GM12878 (cell line): ENCODE data around the gene CDC25C. TPM values are rescaled to one million over a fixed set of nuclear protein-coding genes. Genes with fewer than 3 reads are reported as not detected.

Experiments used
- ATAC-seq: fragments of 200-7000 bp; cut with Tn5 transposase; 3 replicates; pipeline ENCODE4 v1.9.1; 2020; ENCODE audit warnings: mild to moderate bottlenecking, moderate library complexity
- BruUV-seq: library from RNA; stranded (reverse); fragments of 400-500 nt; replicated peaks from 2 replicates; lab custom pipeline; 2021; lab: Mats Ljungman, UMichigan
- CTCF ChIA-PET: fragments of 300-600 bp; sonication (Branson Sonifier 250); formaldehyde crosslinking; extraction: SDS; loops from one replicate; lab custom pipeline; 2021; ENCODE audit warnings: inconsistent platforms; lab: Yijun Ruan, JAX
- POLR2A ChIA-PET: fragments of 350-600 bp; formaldehyde crosslinking; extraction: SDS; loops from one replicate; lab custom pipeline; 2021; ENCODE audit warnings: inconsistent platforms; lab: Charles Lee
- RAD21 ChIA-PET: fragments of 300-600 bp; sonication (Branson Sonifier 250); formaldehyde crosslinking; loops from one replicate; lab custom pipeline; 2023; ENCODE audit warnings: antibody characterized with exemption; ENCODE audit not compliant: unreplicated experiment; lab: Charles Lee
- SMC1A ChIA-PET: fragments of 300-600 bp; sonication (Branson Sonifier 250); formaldehyde crosslinking; loops from one replicate; lab custom pipeline; 2023; ENCODE audit not compliant: unreplicated experiment, uncharacterized antibody; lab: Charles Lee
- DNase-seq: peaks from one replicate; pipeline ENCODE4 v3.0.0-alpha.2; 2011; ENCODE audit warnings: low read depth, low spot score
- FAIRE-seq: peaks from 3 replicates; lab custom pipeline; 2011; peaks lifted over from hg19 to GRCh38; lab: Jason Lieb, UNC
- H2AFZ ChIP-seq: 2 replicates; pipeline ENCODE4 v1.6.0; 2011; ENCODE audit warnings: low read depth, low read length, control low read depth; ENCODE audit not compliant: control insufficient read depth
- H3K27ac ChIP-seq: 2 replicates; pipeline ENCODE4 v1.5.1; 2011; ENCODE audit warnings: control low read depth; ENCODE audit not compliant: control insufficient read depth, insufficient read depth
- H3K27me3 ChIP-seq, 2 experiments: replicated peaks in 1 of 2; 2 replicates each; pipeline versions ENCODE4 v1.6.0 to v1.6.1; 2011; ENCODE audit warnings: low read length in 1 of 2; ENCODE audit not compliant: control insufficient read depth in 2 of 2, insufficient read depth in 2 of 2
- H3K36me3 ChIP-seq, 2 experiments: 2 replicates each; pipeline ENCODE4 v1.5.1; 2011; ENCODE audit warnings: low read length in 1 of 2; ENCODE audit not compliant: control insufficient read depth in 2 of 2, insufficient read depth in 2 of 2
- H3K4me1 ChIP-seq: 2 replicates; pipeline ENCODE4 v1.6.1; 2011; ENCODE audit warnings: mild to moderate bottlenecking, low read length, moderate library complexity, mixed read lengths; ENCODE audit not compliant: control insufficient read depth, insufficient read depth
- H3K4me2 ChIP-seq: 2 replicates; pipeline ENCODE4 v1.6.0; 2011; ENCODE audit warnings: control low read depth; ENCODE audit not compliant: control insufficient read depth, insufficient read depth
- H3K4me3 ChIP-seq: fragments of 200-600 bp; sonication (generic); 2 replicates; pipeline ENCODE4 v1.5.1; 2016
- H3K79me2 ChIP-seq: 2 replicates; pipeline ENCODE4 v1.6.0; 2011; ENCODE audit warnings: low read length; ENCODE audit not compliant: control insufficient read depth, insufficient read depth
- H3K9ac ChIP-seq: 2 replicates; pipeline ENCODE4 v1.8.0; 2011; ENCODE audit warnings: low read length, control low read depth, mixed read lengths; ENCODE audit not compliant: control insufficient read depth, insufficient read depth
- H3K9me3 ChIP-seq: replicated peaks from 3 replicates; pipeline ENCODE4 v1.5.1; 2011; ENCODE audit warnings: mild to moderate bottlenecking, low read length; ENCODE audit not compliant: control insufficient read depth, insufficient read depth
- H4K20me1 ChIP-seq: 2 replicates; pipeline ENCODE4 v1.6.0; 2011; ENCODE audit not compliant: control insufficient read depth, insufficient read depth
- ASH2L ChIP-seq: fragments of 300-600, 200-600 bp; sonication (generic); IDR thresholded peaks from 2 replicates; pipeline ENCODE4 v1.6.1; 2017; ENCODE audit warnings: low read depth, mild to moderate bottlenecking, borderline replicate concordance
- CREB1 ChIP-seq: IDR thresholded peaks from 2 replicates; pipeline ENCODE4 v1.6.1; 2012; ENCODE audit warnings: low read depth, mild to moderate bottlenecking, inconsistent platforms
- CTCF ChIP-seq, 3 experiments: IDR thresholded peaks in 2 of 3; conservative IDR thresholded peaks in 1 of 3; 2 replicates each; pipeline ENCODE4 v1.5.1; 2011; ENCODE audit warnings: low read depth in 3 of 3, low read length in 3 of 3, mild to moderate bottlenecking in 3 of 3, control low read depth in 2 of 3, moderate library complexity in 2 of 3, inconsistent platforms in 1 of 3, mixed read lengths in 1 of 3; ENCODE audit not compliant: control insufficient read depth in 2 of 3, insufficient read depth in 1 of 3; ENCODE audit errors: extremely low read depth in 1 of 3
- MEF2A ChIP-seq: IDR thresholded peaks from 2 replicates; pipeline ENCODE4 v1.6.1; 2011; ENCODE audit warnings: low read depth, mild to moderate bottlenecking, low read length, moderate library complexity; ENCODE audit not compliant: insufficient read depth
- MEF2B ChIP-seq: fragments of 450-650 bp; IDR thresholded peaks from 2 replicates; pipeline ENCODE4 v1.6.1; 2018; ENCODE audit warnings: mild to moderate bottlenecking, moderate library complexity; ENCODE audit not compliant: partially characterized antibody, poor library complexity, severe bottlenecking
- MLLT1 ChIP-seq: fragments of 450-650 bp; IDR thresholded peaks from 2 replicates; pipeline ENCODE4 v1.6.1; 2016; ENCODE audit warnings: mild to moderate bottlenecking
- NFXL1 ChIP-seq: fragments of 450-650 bp; IDR thresholded peaks from 2 replicates; pipeline ENCODE4 v1.6.1; 2017; ENCODE audit warnings: antibody characterized with exemption, mild to moderate bottlenecking, borderline replicate concordance
- POLR2A ChIP-seq: IDR thresholded peaks from 2 replicates; pipeline ENCODE4 v1.6.1; 2011; ENCODE audit warnings: low read depth, mild to moderate bottlenecking, low read length
- TAF1 ChIP-seq: IDR thresholded peaks from 2 replicates; pipeline ENCODE4 v1.6.1; 2011; ENCODE audit warnings: mild to moderate bottlenecking, low read depth, low read length, borderline replicate concordance
- ZSCAN29 ChIP-seq: fragments of 450-650 bp; IDR thresholded peaks from 2 replicates; pipeline ENCODE4 v1.6.1; 2017; ENCODE audit warnings: mild to moderate bottlenecking, moderate library complexity
- WGBS: methylation state at CpG from one replicate; pipeline ENCODE4 v1.1.6; 2016; ENCODE audit warnings: low lambda C conversion rate; ENCODE audit not compliant: insufficient replicate concordance, insufficient coverage; ENCODE audit errors: missing lambda C conversion rate; 5-methylcytosine and 5-hydroxymethylcytosine counted together
- in situ Hi-C: fragments of 300-500 bp; cut with MboI; formaldehyde crosslinking; loops from 9 replicates; pipeline ENCODE4 v1.14.3; 2018; ENCODE audit warnings: mixed read lengths
- intact Hi-C: fragments of 100-400 bp; cut with micrococcal nuclease; formaldehyde crosslinking; loops from one replicate; pipeline ENCODE4 v1.14.2; 2022; ENCODE audit not compliant: unreplicated experiment
- polyA plus RNA-seq, 11 experiments: library from polyadenylated mRNA; depleted of rRNA in 4 of 11; unstranded in 6 of 11; stranded (reverse) in 5 of 11; fragments of >200 nt; fragmentation: Nextera tagmentation in 4 of 11; fragmentation: Illumina TruSeq in 1 of 11; extraction: Ambion mirVana in 4 of 11; extraction: Trizol in 1 of 11; gene quantifications; 1 replicate in 1 of 11; 2 replicates in 10 of 11; pipeline versions ENCODE4 v1.2.1 to v1.2.3, GENCODE V29; 2011 to 2016; ENCODE audit warnings: inconsistent platforms in 2 of 11, missing spikeins in 2 of 11, low read depth in 1 of 11
- total RNA-seq, 4 experiments: library from RNA; depleted of rRNA in 3 of 4; stranded (reverse); fragments of >200 nt in 3 of 4; fragmentation: Illumina TruSeq in 1 of 4; extraction: Trizol in 1 of 4; gene quantifications; 2 replicates each; pipeline versions ENCODE4 v1.2.1 to v1.2.3, GENCODE V29; 2013 to 2021

Gene CDC25C
- total and polyA plus RNA-seq, 10 of the 15 experiments (the other 5 are each of a cell fraction or from before 2014, with no cell fraction given): 9.2 to 30.7 (median 14.9) TPM

- no peak for TF ChIP-seq CTCF (IDR thresholded peaks at IDR 0.05 in 2 of 3, conservative IDR thresholded peaks at IDR 0.05 in 1 of 3; ENCODE audit: control insufficient read depth in 2 of 3, extremely low read depth in 1 of 3, insufficient read depth in 1 of 3, low read depth in 3 of 3, low read length in 3 of 3)
- TF ChIP-seq MLLT1: no peak
- no peak for TF ChIP-seq MEF2B
These were observed 29.4 kb upstream of the CDC25C start (continued) for GRCh38 chr5:138360941-138361452.

GRCh38 chr5:138359621-138360020 is 28.0 kb upstream of the CDC25C start:
- DNase-seq (no peak), ATAC-seq (no peak), FAIRE-seq (no peak)
- intact Hi-C loops (loop anchor here (10.0 kb wide), 1 partner anchor 325 kb away; the partner anchor contains the start of gene FAM13B), in situ Hi-C loops (no loop called here)
- CTCF ChIA-PET: no interaction called here
- Histone ChIP-seq H3K4me1 (peaks cover under 1% of the 10 kb centered on the region), H3K36me3 (0 out of 4 replicates have a peak, but pooled peaks cover 0 to 3% of the 10 kb centered on the region in 2 experiments), H3K27ac (no peak overlapping the region), H3K79me2 (peaks cover 67% of the 10 kb centered on the region), H2AFZ (no peak overlapping the region), H3K27me3 (no peaks in the 10 kb centered on the region), H3K9me3 (no peaks in the 10 kb centered on the region), H4K20me1 (no peaks in the 10 kb centered on the region), H3K9ac (no peak overlapping the region), H3K4me3 (no peak overlapping the region), H3K4me2 (no peak overlapping the region)
- 89% methylated on average over 3 of the region's 3 CpGs for WGBS
- no TSS peak for BruUV-seq
- SMC1A ChIA-PET: interaction anchor here (0.7 kb wide), 1 partner anchor 24 kb away, joined by 4 read pairs; no protein-coding TSS in a partner anchor
- RAD21 ChIA-PET: no interaction called here
- no peak for TF ChIP-seq NFXL1
- TF ChIP-seq ZSCAN29: no peak
- TF ChIP-seq TAF1: no peak
- TF ChIP-seq ASH2L: no peak
- no peak for TF ChIP-seq MEF2A
- TF ChIP-seq POLR2A: no peak
- no peak for TF ChIP-seq CREB1
- POLR2A ChIA-PET: no interaction called here
